Mesenteric fat pad (tissue), 1 donor: ENCODE results near the gene UBE2R2. TPM values are rescaled to one million over a fixed set of nuclear protein-coding genes. Genes with fewer than 3 reads are reported as not detected.

Source experiments
- DNase-seq: peaks from one replicate; pipeline ENCODE4 v3.0.0-alpha.2; 2020; ENCODE audit warnings: low spot score
- total RNA-seq: library from RNA; stranded (reverse); fragmentation: NEBNext Ultra II Directional; extraction: Animal tissue kit (Norgen Biotek cat#: 25700); gene quantifications from one replicate; pipeline ENCODE4 v1.2.1, GENCODE V29; 2021
- donor health status: DM: yes; HTN: yes; CAD: no.

Gene UBE2R2
- total RNA-seq, 1 donor from 2014 or later = 43.6 TPM

DNA sequence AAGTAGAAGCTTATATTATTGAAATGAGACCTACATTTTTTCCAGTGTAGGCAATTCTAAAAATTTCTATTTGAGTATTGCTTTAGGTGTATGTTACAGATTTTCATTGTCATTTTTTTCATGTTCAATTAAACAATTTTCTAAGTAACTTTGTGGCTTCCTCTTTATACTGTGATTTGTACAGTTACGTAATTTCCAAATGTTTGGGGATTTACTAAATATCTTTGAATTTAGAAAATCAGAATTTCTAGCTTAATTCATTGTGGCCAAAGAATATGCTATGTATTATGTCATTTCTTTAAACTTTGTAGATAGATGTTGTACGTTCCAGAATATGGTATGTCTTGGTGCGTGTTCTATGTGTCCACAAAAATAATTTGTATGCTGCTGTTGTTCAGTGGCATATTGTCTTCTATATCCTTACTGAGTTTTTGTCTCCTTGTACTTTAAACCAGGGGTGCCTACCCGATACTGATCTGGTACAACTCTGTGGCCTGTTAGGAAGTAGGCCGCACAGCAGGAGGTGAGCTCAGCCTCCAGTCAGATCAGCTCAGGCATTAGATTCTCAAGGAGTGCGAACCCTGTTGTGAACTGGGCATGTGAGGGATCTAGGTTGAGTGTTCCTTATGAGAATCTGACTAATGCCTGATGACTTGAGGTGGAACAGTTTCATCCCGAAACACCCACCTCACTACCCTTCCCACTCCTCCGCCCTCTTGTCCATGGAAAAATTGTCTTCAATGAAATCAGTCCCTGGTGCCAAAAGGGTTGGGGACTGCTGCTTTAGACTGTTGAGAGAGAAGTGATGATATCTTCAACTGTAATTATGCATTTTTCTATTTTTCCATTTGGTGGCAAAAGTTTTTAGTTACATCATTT is 63.5 kb downstream of the UBE2R2 start:
- no peak for DNase-seq

- no peak for DNase-seq
Measured at GRCh38 chr9:33881635-33882034, 64.7 kb downstream of the UBE2R2 start.

GRCh38 chr9:33884856-33885701 is 68.1 kb downstream of the UBE2R2 start:
- DNase-seq = no peak

DNA sequence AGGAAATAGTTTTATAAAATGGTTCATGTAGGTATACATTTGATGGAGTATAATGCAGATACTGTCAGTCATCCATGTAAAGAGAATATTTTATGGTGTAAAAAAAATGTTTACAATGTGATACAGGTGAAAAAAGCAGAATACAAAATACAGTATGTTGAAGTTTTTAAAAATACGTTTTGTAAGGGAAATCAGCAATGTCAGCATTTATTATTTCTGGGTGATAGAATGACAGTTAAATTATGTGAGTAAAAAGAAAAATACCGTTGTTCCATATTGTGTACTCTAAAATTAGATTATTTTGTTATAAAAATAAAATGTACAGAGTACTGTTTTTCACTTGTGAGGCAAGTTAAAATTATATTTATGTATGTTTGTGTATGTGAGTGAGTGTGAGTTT is 69.0 kb downstream of the UBE2R2 start:
- DNase-seq = no peak

DNA sequence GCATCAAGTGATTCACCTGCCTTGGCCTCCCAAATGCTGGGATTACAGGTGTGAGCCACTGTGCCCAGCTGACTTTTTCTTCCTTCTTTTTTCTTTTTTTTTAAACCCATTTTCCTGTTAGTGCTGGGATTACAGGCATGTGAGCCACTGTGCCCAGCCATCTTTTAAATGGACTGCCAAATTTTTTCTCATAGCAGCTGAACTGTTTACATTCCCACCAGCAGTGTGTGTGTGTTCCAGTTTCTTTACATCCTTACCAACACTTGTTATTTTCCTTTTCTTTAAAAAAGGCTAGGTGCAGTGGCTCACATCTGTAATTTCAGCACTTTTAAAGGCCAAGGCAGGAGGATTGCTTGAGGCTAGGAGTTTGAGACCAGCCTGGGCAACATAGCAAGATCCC is 76.9 kb downstream of the UBE2R2 start:
- DNase-seq = no peak

GRCh38 chr9:33894316-33894715 is 77.4 kb downstream of the UBE2R2 start:
- DNase-seq = no peak

DNA sequence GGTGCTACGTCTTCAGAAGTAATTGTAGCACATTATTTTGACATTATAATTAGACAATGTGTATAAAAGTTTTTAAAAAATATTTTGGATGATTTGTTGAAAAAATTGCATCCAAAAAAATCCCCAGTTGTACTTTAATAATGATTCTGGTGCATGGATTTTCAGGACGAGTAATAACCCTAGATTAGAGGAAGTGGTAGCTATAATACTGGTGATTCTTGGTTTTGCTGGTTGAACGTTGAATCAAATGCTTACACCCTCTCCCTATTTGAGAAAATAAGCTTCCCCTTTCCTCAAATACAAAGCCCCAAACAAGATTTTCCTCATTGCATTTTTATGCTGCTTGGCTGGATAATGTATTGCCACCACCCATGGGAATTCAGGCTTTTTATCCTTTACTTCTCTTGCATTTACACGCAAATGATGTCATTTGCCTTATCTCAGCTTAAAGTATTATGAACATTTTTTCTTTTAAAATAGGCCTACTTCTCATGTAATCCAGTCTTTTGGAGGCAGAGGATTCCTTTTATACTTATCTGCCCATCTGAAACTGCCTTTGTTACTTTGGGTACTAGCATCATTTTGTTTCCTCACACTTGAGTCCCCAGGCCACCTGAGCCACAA is 86.3 kb downstream of the UBE2R2 start:
- DNase-seq = no peak

GRCh38 chr9:33905137-33905536 is 88.2 kb downstream of the UBE2R2 start:
- DNase-seq = no peak

DNA sequence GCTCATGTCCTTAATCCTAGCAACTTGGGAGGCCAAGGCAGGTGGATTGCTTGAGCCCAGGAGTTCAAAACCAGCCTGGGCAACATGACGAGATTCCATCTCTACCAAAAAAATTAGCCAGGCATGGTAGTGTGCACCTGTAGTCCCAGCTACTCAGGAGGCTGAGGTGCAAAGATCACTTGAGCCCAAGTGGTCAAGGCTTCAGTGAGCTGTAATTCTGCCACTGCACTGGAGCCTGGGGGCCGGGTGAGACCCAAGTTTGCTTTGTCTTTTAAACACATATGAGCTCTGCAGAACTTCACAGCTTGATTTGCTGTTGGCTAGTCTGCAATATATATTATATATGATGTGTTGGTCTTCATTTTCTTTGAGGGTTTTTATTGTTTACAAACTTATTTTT is 89.8 kb downstream of the UBE2R2 start:
- DNase-seq = no peak

- DNase-seq = no peak
Measured at GRCh38 chr9:33907347-33907746, 90.4 kb downstream of the UBE2R2 start.

GRCh38 chr9:33908114-33908513 is 91.2 kb downstream of the UBE2R2 start:
- no peak for DNase-seq

DNA sequence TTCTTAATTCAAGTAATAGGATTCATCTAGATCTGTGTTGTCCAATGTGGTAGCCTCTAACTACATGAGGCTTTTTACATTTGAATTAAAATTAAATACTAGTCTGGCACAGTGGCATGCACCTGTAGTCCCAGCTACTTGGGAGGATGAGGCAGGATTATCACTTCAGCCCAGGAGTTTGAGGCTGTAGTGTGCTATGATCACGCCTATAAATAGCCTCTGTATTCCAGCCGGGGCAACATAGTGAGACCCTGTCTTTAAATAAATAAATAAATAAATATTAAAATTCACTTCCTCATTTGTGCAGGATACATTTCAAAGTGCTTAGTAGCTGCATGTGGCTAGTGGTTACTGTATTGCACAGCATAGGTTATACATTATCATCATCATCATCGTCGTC is 91.8 kb downstream of the UBE2R2 start:
- no peak for DNase-seq

DNA sequence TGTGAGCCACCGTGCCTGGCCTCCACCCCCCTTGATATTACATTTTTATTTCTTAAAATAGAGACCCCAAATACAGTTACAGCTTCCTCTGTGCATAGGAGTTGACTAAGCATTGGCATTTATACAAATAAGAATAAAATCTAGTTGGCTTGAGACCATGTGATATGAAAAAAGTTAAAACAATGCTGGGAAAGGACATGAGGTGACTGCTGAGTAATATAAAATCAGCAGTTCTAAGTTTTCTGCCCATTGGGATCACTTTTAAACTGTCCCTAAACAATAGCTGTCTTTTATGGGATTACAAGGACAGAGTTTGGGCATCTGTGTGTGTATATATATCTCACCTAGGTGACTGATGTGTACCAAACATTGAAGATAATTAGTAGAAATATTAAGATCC is 96.6 kb downstream of the UBE2R2 start:
- DNase-seq = no peak

GRCh38 chr9:33914887-33915628 is 98.1 kb downstream of the UBE2R2 start:
- DNase-seq = no peak

- no peak for DNase-seq
Measured at GRCh38 chr9:33917036-33917435, 100.1 kb downstream of the UBE2R2 start.

DNA sequence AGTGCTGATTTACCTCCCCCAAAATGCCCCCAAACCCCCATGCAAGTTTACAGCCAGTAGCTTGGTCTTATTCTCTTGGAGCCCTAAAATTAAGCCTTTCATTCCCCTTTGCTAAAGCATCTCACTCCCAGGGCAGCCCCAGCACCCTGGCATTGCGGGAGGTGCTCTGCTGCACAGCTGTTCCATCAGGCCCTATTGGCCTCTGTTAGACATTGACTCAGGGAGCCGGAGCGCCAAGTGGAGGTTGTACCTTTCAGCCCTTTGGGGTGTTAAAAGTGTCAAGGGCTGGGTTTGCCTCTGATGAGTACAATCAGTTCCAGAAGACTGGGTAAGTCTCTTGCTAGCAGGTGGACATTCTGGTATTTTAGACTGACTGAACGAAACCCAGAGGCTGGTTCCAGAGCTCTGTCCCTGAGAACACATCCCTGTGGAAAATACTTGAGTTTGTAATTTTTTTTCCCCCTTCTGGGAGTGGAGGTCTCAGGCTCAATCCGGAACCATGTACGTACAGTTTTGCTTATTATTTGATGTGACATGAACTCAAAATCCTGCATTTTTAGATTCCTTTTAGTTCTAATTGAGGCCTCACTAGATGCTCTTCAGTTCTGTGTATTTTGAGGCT is 102.4 kb downstream of the UBE2R2 start:
- DNase-seq = no peak

GRCh38 chr9:33921967-33922895 is 105.3 kb downstream of the UBE2R2 start:
- DNase-seq = peak; percentile 81

DNA sequence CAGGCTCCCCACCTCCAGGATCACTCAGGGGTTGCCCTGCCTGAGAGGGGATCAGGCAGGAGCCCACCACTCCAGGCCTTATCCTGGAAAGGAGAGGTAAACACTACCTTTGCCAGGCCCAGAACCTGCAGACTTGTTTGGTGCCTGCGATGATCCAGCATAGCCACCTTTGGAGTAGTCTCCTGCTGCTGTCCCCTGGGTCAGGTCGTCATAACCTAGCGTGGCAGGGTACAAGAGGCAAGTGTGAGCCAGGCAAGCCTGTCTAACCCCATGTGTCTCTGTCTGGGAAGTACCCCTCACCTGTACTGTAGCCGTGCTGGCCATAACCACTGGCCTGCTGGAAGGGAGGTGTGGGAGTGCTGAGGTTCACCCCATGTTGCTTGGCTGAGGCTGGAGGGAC is 106.1 kb downstream of the UBE2R2 start:
- DNase-seq = peak; percentile 65

GRCh38 chr9:33923998-33924701 is 107.2 kb downstream of the UBE2R2 start:
- DNase-seq = peak; percentile 64
